Progenitor cell of endocrine pancreas (in vitro differentiated cells): Measurements from ENCODE around the gene LYPD6B. TPM values are rescaled to one million over a fixed set of nuclear protein-coding genes. Genes with fewer than 3 reads are reported as not detected.
A peak's percentile ranks its signal among the peaks of the same experiment; 100 is the strongest.

Source experiments
- DNase-seq: peaks from one replicate; pipeline ENCODE4 v3.0.0; 2021; ENCODE audit warnings: low spot score; ENCODE audit not compliant: unreplicated experiment
- H3K27ac Mint-ChIP-seq: 2 replicates; pipeline ENCODE4 v1.8.0; 2021; ENCODE audit warnings: mild to moderate bottlenecking, moderate library complexity, mixed read lengths
- H3K27me3 Mint-ChIP-seq: 2 replicates; pipeline ENCODE4 v1.8.0; 2021; ENCODE audit warnings: mixed read lengths
- H3K36me3 Mint-ChIP-seq: 2 replicates; pipeline ENCODE4 v1.8.0; 2022; ENCODE audit warnings: mixed read lengths; ENCODE audit not compliant: insufficient read depth
- H3K4me1 Mint-ChIP-seq: 2 replicates; pipeline ENCODE4 v1.8.0; 2021; ENCODE audit warnings: low read depth, mixed read lengths
- H3K4me3 Mint-ChIP-seq: 2 replicates; pipeline ENCODE4 v1.8.0; 2021; ENCODE audit warnings: low read depth, mild to moderate bottlenecking, moderate library complexity, mixed read lengths
- H3K9me3 Mint-ChIP-seq: 2 replicates; pipeline ENCODE4 v1.8.0; 2021; ENCODE audit warnings: low read depth, mixed read lengths
- total RNA-seq: library from RNA; stranded (reverse); gene quantifications from 2 replicates; pipeline ENCODE4 v1.2.1, GENCODE V29; 2021
- TF ChIP-seq, protein P1 (sequence below): fragments of 200-600 bp; sonication (generic); IDR thresholded peaks from one replicate; pipeline ENCODE4 v1.5.0; 2021; ENCODE audit warnings: antibody characterized with exemption, mild to moderate bottlenecking; ENCODE audit not compliant: unreplicated experiment

Gene LYPD6B
- total RNA-seq, 1 donor from 2014 or later, result 140 TPM

DNA sequence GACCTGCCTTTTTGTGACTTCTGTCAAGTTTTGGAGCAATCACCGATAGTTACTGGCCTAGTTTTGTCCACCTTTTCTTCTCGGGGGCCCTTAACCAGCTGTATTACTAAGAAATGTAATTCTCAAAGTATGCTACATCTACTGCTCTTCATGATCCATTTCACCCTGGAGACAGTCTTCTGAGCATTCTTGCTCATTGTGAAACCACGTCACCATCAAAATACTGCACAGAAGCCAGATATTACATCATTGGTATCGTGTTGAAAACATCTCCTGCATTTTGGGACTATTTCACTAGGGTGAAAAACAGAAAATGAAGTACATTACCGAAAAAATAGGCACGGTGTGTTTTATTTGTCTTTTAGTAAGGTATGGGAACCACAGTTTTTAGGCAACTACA is 11.7 kb downstream of the LYPD6B start:
- Mint-ChIP-seq H3K27me3 (no peaks in the 10 kb centered on the region), H3K4me1 (peaks cover 11% of the 10 kb centered on the region), H3K4me3 (no peak overlapping the region), H3K27ac (no peak overlapping the region), H3K36me3 (peaks cover 34% of the 10 kb centered on the region), H3K9me3 (peaks cover 22% of the 10 kb centered on the region)
- TF ChIP-seq, protein P1, sequence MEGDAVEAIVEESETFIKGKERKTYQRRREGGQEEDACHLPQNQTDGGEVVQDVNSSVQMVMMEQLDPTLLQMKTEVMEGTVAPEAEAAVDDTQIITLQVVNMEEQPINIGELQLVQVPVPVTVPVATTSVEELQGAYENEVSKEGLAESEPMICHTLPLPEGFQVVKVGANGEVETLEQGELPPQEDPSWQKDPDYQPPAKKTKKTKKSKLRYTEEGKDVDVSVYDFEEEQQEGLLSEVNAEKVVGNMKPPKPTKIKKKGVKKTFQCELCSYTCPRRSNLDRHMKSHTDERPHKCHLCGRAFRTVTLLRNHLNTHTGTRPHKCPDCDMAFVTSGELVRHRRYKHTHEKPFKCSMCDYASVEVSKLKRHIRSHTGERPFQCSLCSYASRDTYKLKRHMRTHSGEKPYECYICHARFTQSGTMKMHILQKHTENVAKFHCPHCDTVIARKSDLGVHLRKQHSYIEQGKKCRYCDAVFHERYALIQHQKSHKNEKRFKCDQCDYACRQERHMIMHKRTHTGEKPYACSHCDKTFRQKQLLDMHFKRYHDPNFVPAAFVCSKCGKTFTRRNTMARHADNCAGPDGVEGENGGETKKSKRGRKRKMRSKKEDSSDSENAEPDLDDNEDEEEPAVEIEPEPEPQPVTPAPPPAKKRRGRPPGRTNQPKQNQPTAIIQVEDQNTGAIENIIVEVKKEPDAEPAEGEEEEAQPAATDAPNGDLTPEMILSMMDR, result no peak
- DNase-seq, result no peak

GRCh38 chr2:149055751-149056150 is 17.3 kb downstream of the LYPD6B start:
- H3K4me1 Mint-ChIP-seq, result peaks cover 21% of the 10 kb centered on the region
- H3K4me3 Mint-ChIP-seq, result no peak overlapping the region
- H3K36me3 Mint-ChIP-seq, result peaks cover 18% of the 10 kb centered on the region
- peak overlapping the region; percentile 46 for H3K27ac Mint-ChIP-seq
- no peaks in the 10 kb centered on the region for H3K27me3 Mint-ChIP-seq
- TF ChIP-seq, protein P1, result no peak
- no peaks in the 10 kb centered on the region for H3K9me3 Mint-ChIP-seq
- no peak for DNase-seq

DNA sequence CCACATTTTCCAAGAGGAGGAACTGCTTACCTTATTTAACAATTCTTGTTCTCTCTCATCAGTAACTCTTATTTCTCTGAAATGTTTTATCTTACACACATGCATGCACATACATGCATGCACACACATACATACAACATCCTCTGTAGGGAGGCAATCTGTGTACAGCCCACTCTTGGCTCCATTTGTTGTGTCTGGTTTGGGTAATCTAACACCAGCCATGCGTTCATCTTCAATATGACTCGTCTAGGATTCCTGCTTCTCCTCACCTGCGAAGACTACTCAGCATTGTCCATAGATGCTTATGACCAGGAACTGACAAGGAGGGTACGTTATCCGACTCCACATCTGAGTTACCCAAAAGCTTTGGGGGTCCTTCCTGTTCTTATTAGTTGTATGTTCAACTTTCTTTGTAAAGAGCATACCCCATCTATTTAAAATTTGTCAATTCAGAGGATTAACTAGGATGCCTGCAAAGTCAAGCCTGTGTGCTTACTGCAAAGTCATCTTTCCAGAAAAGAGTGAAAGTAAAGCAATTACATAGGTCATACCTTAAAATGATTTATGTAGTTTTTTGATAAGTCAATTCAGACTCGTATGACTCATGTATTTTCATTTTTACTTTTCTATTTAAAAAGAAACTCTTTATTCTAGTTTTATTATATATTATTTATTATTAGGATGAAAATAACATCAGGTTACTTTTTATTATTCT is 18.2 kb downstream of the LYPD6B start:
- H3K27ac Mint-ChIP-seq, result no peak overlapping the region
- H3K36me3 Mint-ChIP-seq, result peaks cover 21% of the 10 kb centered on the region
- H3K27me3 Mint-ChIP-seq, result no peaks in the 10 kb centered on the region
- TF ChIP-seq, protein P1, result no peak
- H3K4me3 Mint-ChIP-seq, result no peak overlapping the region
- H3K9me3 Mint-ChIP-seq, result no peaks in the 10 kb centered on the region
- peaks cover 27% of the 10 kb centered on the region for H3K4me1 Mint-ChIP-seq
- DNase-seq, result no peak

DNA sequence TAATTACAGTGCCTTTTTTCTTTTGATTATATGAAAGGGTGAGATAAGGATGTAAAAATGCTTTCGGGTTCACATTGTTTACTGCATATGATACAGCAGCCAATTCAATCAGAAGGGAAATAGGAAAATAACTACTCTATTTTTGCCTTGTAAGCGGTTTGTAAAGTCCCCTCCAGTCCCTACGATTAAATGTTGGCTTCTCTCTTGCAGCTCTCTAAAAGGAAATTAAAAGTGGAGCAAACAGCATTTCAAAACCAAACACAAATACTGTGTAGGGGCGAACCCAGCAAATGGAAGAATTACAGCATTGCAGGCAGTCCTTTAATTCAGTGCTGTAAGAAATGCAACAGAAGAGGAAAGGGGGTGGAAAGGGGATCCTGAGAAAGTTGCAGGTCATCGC is 18.9 kb downstream of the LYPD6B start:
- Mint-ChIP-seq H3K27ac (peak overlapping the region; percentile 59), H3K4me3 (no peak overlapping the region), H3K27me3 (no peaks in the 10 kb centered on the region), H3K36me3 (peaks cover 18% of the 10 kb centered on the region), H3K9me3 (no peaks in the 10 kb centered on the region), H3K4me1 (peaks cover 29% of the 10 kb centered on the region)
- DNase-seq, result no peak
- TF ChIP-seq, protein P1, result no peak

- Mint-ChIP-seq H3K27ac (no peak overlapping the region), H3K4me3 (no peak overlapping the region), H3K27me3 (no peaks in the 10 kb centered on the region), H3K9me3 (no peaks in the 10 kb centered on the region), H3K4me1 (peaks cover 41% of the 10 kb centered on the region), H3K36me3 (peaks cover 12% of the 10 kb centered on the region)
- TF ChIP-seq, protein P1, result no peak
- DNase-seq, result no peak
Measured at GRCh38 chr2:149058936-149059335, 20.4 kb downstream of the LYPD6B start.
